Measurements from ENCODE around the gene PGP. TPM values are rescaled to one million over a fixed set of nuclear protein-coding genes. Genes with fewer than 3 reads are reported as not detected.
"Not testable (repeated sequence)": the region's sequence is repeated elsewhere in the genome, so short reads cannot be mapped to it uniquely, and the experiment has no call there.

The PGP gene
- total RNA-seq, 2 experiments from 2014 or later, result 19.8 to 20.1 TPM

DNA sequence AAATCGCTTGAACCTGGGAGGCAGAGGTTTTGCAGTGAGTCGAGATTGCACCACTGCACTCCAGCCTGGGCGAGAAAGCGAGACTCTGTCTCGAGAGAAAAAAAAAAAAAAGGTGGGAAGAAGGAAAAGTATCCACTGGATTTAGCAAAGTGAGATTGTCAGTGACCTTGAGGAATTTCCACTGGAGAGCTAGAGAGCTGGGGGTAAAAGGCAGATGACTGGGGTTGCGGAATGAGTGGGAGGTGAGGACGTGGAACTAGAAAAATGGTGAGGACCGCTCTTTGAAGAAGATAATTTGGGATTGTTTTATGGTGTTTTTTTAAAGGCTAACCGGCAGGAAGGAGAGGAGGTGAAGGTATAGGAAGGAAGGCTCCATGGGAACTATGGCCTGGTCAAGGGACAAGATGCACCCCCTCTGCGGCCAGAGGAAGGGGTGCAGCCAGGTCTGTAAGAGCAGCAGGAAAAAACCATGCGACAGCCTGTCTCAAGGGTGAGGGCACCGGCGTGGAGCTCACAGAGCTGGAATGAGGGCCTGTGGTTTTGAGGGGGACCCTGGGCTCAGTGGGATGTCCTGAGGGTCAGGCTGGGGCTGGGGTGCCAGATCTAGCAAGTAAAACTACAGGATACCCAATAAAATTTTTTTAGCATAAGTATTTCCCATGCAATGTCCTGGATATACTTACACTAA lies 10.1 kb downstream of the PGP start:
- POLR2A ChIA-PET, result interaction anchor here (0.6 to 10.2 kb wide), 9 partner anchors 9 to 824 kb away, joined by 3 to 95 read pairs (median 5); partner anchors contain the start of genes ECI1 and TRAF7
- Mint-ChIP-seq H3K36me3 (ENCODE audit: low read depth) (peaks cover 27% of the 10 kb centered on the region), H3K27me3 (no peaks in the 10 kb centered on the region), H3K4me1 (ENCODE audit: low read depth) (peaks cover 17% of the 10 kb centered on the region), H3K9me3 (no peaks in the 10 kb centered on the region), H3K4me3 (peak overlapping the region; percentile 88), H3K27ac (peak overlapping the region; percentile 69)
- intact Hi-C loops (cut with micrococcal nuclease), result no loop called here
- CTCF ChIA-PET, result interaction anchor here (2.0 kb wide), 1 partner anchor 10 kb away, joined by 11 read pairs; no protein-coding TSS in a partner anchor
- DNase-seq (no peak), ATAC-seq (peak; percentile 0)
- TF ChIP-seq, protein P1, sequence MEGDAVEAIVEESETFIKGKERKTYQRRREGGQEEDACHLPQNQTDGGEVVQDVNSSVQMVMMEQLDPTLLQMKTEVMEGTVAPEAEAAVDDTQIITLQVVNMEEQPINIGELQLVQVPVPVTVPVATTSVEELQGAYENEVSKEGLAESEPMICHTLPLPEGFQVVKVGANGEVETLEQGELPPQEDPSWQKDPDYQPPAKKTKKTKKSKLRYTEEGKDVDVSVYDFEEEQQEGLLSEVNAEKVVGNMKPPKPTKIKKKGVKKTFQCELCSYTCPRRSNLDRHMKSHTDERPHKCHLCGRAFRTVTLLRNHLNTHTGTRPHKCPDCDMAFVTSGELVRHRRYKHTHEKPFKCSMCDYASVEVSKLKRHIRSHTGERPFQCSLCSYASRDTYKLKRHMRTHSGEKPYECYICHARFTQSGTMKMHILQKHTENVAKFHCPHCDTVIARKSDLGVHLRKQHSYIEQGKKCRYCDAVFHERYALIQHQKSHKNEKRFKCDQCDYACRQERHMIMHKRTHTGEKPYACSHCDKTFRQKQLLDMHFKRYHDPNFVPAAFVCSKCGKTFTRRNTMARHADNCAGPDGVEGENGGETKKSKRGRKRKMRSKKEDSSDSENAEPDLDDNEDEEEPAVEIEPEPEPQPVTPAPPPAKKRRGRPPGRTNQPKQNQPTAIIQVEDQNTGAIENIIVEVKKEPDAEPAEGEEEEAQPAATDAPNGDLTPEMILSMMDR (IDR thresholded peaks at IDR 0.05), result no peak

DNA sequence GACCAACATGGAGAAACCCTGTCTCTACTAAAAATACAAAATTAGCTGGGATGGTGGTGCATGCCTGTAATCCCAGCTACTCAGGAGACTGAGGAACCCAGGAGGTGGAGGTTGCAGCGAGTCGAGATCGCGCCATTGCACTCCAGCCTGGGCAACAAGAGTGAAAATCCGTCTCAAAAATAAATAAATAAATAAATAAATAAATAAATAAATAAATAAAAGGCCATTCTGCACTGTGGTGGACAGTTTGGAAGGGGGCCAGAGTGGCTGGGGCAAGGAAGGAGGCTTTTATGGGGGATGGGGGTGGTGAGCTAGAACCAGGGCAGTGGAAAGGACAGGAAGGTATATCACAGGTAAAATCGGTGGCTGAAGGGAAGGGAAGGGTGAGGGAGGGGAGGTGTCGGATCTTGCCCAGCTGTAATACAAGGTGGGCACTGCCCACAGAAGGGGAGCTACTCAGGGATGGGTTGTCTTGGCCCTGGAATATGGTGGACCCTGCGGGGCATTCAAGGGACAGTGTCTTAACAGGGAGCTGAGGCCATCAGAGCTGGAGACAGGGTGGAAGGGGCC lies 11.4 kb downstream of the PGP start:
- Mint-ChIP-seq H3K4me1 (ENCODE audit: low read depth) (peaks cover 17% of the 10 kb centered on the region), H3K36me3 (ENCODE audit: low read depth) (peaks cover 21% of the 10 kb centered on the region), H3K4me3 (peak overlapping the region; percentile 88)
- H3K27ac Mint-ChIP-seq; DNase-seq; ATAC-seq; intact Hi-C loops (cut with micrococcal nuclease); H3K27me3 Mint-ChIP-seq; H3K9me3 Mint-ChIP-seq: not testable (repeated sequence)
- ChIA-PET CTCF (interaction anchor here (0.6 to 2.0 kb wide), 2 partner anchors 8 to 233 kb away, joined by 3 to 11 read pairs; no protein-coding TSS in a partner anchor), POLR2A (interaction anchor here (1.3 to 10.2 kb wide), 4 partner anchors 9 to 48 kb away, joined by 3 to 95 read pairs (median 6); partner anchors contain the start of genes E4F1, ECI1 and TRAF7)

DNA sequence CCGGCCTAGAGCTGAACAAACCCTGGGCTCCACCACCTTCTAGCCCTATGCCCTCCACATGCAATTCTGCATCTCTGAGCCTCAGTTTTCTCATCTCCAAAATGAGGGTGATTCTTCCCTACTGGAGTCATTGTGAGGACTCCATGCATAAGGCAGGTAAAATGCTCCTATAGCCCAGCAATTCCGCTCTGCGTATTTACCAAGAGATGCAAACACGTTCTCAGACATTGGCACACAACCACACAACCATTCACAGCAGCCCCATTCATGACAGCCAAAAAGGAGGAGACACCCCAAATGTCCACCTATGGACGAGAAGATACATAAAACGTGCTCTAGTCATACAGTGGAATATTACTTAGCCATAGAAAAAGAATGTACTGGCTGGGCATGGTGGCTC lies 14.3 kb downstream of the PGP start:
- no peak overlapping the region for H3K4me3 Mint-ChIP-seq
- TF ChIP-seq, protein P1 (IDR thresholded peaks at IDR 0.05), result no peak
- H3K4me1 Mint-ChIP-seq (ENCODE audit: low read depth), result peaks cover 6% of the 10 kb centered on the region
- H3K36me3 Mint-ChIP-seq (ENCODE audit: low read depth), result no peaks in the 10 kb centered on the region
- intact Hi-C loops (cut with micrococcal nuclease), result no loop called here
- no peak overlapping the region for H3K27ac Mint-ChIP-seq
- H3K27me3 Mint-ChIP-seq, result peaks cover 17% of the 10 kb centered on the region
- ChIA-PET CTCF (no interaction called here), POLR2A (interaction anchor here (3.6 kb wide), 1 partner anchor 45 kb away, joined by 18 read pairs; the partner anchor contains the start of gene TRAF7)
- DNase-seq, result no peak
- H3K9me3 Mint-ChIP-seq, result no peaks in the 10 kb centered on the region
- no peak for ATAC-seq

DNA sequence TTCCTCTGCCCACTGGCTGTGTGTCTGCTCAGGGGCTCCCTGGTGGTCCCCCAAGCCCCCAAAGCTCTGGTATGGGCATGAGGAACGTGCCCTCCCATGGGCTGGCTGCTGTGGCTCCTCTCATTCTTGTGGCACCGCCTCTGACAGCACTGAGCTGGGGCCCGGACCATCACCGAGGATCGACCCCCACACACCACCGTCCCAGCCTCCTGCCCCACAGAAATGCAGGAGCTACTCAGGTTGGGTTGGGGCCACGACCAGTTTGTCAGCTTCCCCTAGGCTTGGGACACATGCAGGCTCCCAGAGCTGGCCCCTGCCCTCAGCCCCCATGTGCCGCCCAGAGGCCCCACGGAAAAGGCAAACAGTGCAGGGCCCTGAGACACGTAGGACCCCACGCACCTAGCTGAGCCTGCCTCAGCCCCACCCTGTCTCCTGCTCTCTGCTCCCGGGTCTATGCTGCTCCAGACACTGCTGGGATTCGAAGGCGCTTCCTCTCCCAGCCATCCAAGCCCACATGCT lies 15.0 kb downstream of the PGP start:
- TF ChIP-seq, protein P1 (IDR thresholded peaks at IDR 0.05), result no peak
- Mint-ChIP-seq H3K27me3 (peaks cover 23% of the 10 kb centered on the region), H3K27ac (no peak overlapping the region), H3K9me3 (no peaks in the 10 kb centered on the region), H3K36me3 (ENCODE audit: low read depth) (no peaks in the 10 kb centered on the region), H3K4me3 (no peak overlapping the region), H3K4me1 (ENCODE audit: low read depth) (peaks cover 7% of the 10 kb centered on the region)
- ChIA-PET POLR2A (interaction anchor here (3.6 kb wide), 1 partner anchor 44 kb away, joined by 18 read pairs; the partner anchor contains the start of gene TRAF7), CTCF (no interaction called here)
- ATAC-seq (no peak), DNase-seq (no peak)
- intact Hi-C loops (cut with micrococcal nuclease), result no loop called here

DNA sequence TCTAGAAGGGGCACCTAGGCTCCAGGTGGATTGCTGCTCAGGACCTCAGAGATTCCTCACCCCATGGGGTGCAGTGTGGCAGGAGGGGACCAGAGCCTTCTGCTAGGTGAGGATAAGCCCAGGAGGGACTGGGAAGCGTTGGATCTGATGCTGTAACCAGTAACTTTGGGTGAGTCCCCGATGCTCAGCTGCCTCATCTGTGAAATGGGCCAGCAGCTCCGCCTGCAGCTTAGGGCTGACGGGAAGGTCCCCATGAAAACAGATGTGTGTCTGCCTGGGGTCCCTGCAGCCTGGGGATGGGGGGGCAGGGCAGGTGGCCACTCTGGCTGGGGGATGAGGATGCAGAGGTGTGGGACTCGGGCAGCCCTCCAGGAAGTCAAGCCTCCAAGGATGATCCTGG lies 15.5 kb downstream of the PGP start:
- Mint-ChIP-seq H3K36me3 (ENCODE audit: low read depth) (no peaks in the 10 kb centered on the region), H3K4me1 (ENCODE audit: low read depth) (peaks cover 3% of the 10 kb centered on the region), H3K9me3 (no peaks in the 10 kb centered on the region), H3K27ac (no peak overlapping the region), H3K4me3 (no peak overlapping the region), H3K27me3 (peaks cover 23% of the 10 kb centered on the region)
- DNase-seq, result no peak
- intact Hi-C loops (cut with micrococcal nuclease), result no loop called here
- ChIA-PET POLR2A (interaction anchor here (1.2 to 3.6 kb wide), 2 partner anchors 44 to 52 kb away, joined by 3 to 18 read pairs; partner anchors contain the start of genes ECI1 and TRAF7), CTCF (no interaction called here)
- no peak for ATAC-seq
- TF ChIP-seq, protein P1 (IDR thresholded peaks at IDR 0.05), result no peak

All from activated CD8-positive, alpha-beta T cell treated with anti-CD3 and anti-CD28 coated beads for 36 hours (primary cell).